ENCODE results near the gene H2AZ2.

H2AZ2 gene

DNA sequence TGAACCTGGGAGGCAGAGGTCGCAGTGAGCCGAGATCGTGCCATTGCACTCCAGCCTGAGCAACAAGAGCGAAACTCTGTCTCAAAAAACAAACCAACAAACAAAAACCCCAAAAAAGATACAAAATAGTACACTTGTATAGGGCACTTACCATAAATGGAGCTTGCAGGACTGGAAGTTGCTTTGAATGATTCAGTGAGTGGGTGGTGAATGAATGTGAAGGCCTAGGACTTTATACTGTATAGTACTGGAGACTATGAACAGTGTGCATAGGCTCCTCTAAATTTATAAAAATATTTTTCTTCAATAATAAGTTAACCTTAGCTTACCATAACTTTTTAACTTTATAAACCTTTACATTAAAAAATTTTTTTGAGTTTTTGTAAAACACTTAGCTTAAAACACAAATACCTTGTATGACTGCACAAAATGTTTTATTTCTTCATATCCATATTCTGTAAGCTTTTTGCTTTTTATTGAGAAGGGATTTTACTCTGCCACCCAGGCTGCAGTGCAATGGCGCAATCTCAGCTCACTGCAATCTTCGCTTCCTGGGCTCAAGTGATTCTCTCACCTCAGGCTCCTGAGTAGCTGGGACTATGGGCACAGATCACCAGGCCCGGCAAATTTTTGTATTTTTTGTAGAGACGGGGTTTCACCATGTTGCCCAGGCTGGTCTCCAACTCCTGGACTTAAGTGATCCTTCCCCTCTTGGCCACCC, 6.9 kb upstream of the H2AZ2 start:
- peaks cover 0 to 8% (median 4%) of the 10 kb centered on the region in 4 experiments for H3K4me1 ChIP-seq (ENCODE audit: control extremely low read depth in 1 of 4, control insufficient read depth in 4 of 4, insufficient read depth in 4 of 4, low read length in 3 of 4)
- no peaks in the 10 kb centered on the region for H3K36me3 ChIP-seq (ENCODE audit: control insufficient read depth in 4 of 4, insufficient read depth in 4 of 4, low read length in 3 of 4)
- H3K27ac ChIP-seq (ENCODE audit: insufficient read depth in 1 of 2, low read depth in 1 of 2, low read length in 2 of 2, poor library complexity in 1 of 2, severe bottlenecking in 2 of 2) = no peak overlapping the region
- ChIA-PET CTCF (interaction anchor here (0.9 to 6.7 kb wide), 12 partner anchors 10 to 78 kb away, joined by 3 to 36 read pairs (median 5); no protein-coding TSS in a partner anchor), POLR2A (no interaction called here)
- no peaks in the 10 kb centered on the region for H3K27me3 ChIP-seq (replicated peaks in 2 of 5; ENCODE audit: control insufficient read depth in 4 of 5, insufficient read depth in 5 of 5, low read length in 4 of 5)
- DNase-seq = no peak
- 96% methylated on average over 4 of the region's 8 CpGs for WGBS (ENCODE audit: insufficient coverage)
- H3K9me3 ChIP-seq (ENCODE audit: control extremely low read depth in 1 of 5, control insufficient read depth in 4 of 5, insufficient read depth in 2 of 5, low read depth in 1 of 5, low read length in 4 of 5) = no peaks in the 10 kb centered on the region
- H3K4me3 ChIP-seq (ENCODE audit: control insufficient read depth in 1 of 7, extremely low read depth in 1 of 7, insufficient read depth in 4 of 7, low read depth in 2 of 7, low read length in 6 of 7) = no peak overlapping the region

DNA sequence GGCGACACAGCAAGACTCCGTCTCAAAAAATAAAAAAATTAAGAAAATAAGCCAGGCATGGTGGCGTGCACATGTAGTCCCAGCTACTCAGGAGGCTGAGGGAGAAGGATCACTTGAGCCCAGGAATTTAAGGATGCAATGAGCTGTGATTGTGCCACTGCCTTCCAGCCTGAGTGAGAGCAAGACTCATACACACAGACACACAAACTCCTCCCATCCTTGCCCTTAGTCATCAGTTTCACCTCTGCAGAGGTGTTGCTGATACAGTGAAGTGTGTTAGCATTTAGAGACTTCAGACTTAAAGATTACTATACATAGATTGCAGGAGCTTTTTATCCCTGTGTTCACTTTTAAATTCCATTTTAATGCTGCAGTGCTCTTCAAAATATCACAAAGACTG, 5.5 kb upstream of the H2AZ2 start:
- 100% methylated on average over 3 of the region's 3 CpGs for WGBS (ENCODE audit: insufficient coverage)
- peaks cover 0 to 17% (median 12%) of the 10 kb centered on the region in 4 experiments for H3K4me1 ChIP-seq (ENCODE audit: control extremely low read depth in 1 of 4, control insufficient read depth in 4 of 4, insufficient read depth in 4 of 4, low read length in 3 of 4)
- no peaks in the 10 kb centered on the region for H3K9me3 ChIP-seq (ENCODE audit: control extremely low read depth in 1 of 5, control insufficient read depth in 4 of 5, insufficient read depth in 2 of 5, low read depth in 1 of 5, low read length in 4 of 5)
- ChIA-PET POLR2A (no interaction called here), CTCF (interaction anchor here (0.6 to 6.7 kb wide), 4 partner anchors 12 to 253 kb away, joined by 3 to 36 read pairs (median 5); no protein-coding TSS in a partner anchor)
- no peaks in the 10 kb centered on the region for H3K36me3 ChIP-seq (ENCODE audit: control insufficient read depth in 4 of 4, insufficient read depth in 4 of 4, low read length in 3 of 4)
- no peak overlapping the region for H3K4me3 ChIP-seq (ENCODE audit: control insufficient read depth in 1 of 7, extremely low read depth in 1 of 7, insufficient read depth in 4 of 7, low read depth in 2 of 7, low read length in 6 of 7)
- H3K27me3 ChIP-seq (replicated peaks in 2 of 5; ENCODE audit: control insufficient read depth in 4 of 5, insufficient read depth in 5 of 5, low read length in 4 of 5) = no peaks in the 10 kb centered on the region
- no peak overlapping the region for H3K27ac ChIP-seq (ENCODE audit: insufficient read depth in 1 of 2, low read depth in 1 of 2, low read length in 2 of 2, poor library complexity in 1 of 2, severe bottlenecking in 2 of 2)
- no peak for DNase-seq

DNA sequence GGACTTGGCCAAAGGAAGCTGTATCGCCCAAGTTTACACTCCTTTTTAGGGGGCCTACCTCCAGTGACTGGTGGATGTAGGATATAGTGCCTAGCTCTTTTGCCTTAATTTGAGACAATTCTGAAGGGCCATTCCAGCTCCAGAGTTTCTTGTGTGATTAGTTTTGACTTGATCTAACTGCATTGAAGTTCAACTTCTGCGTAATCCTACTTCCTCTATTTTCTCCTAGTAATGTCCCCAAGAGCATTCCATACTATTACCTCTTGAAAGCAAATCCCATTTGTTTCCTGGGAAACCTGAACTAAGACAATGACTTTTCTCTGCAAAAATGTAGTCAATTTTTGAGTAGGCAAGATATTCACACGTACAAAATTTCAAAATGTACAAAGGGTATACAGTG, 4.7 kb upstream of the H2AZ2 start:
- WGBS (ENCODE audit: insufficient coverage) = 100% methylated on average over 1 of the region's 3 CpGs
- Histone ChIP-seq H3K4me1 (ENCODE audit: control extremely low read depth in 1 of 4, control insufficient read depth in 4 of 4, insufficient read depth in 4 of 4, low read length in 3 of 4) (peaks cover 0 to 17% (median 12%) of the 10 kb centered on the region in 4 experiments), H3K9me3 (ENCODE audit: control extremely low read depth in 1 of 5, control insufficient read depth in 4 of 5, insufficient read depth in 2 of 5, low read depth in 1 of 5, low read length in 4 of 5) (no peaks in the 10 kb centered on the region), H3K4me3 (ENCODE audit: control insufficient read depth in 1 of 7, extremely low read depth in 1 of 7, insufficient read depth in 4 of 7, low read depth in 2 of 7, low read length in 6 of 7) (no peak overlapping the region), H3K36me3 (ENCODE audit: control insufficient read depth in 4 of 4, insufficient read depth in 4 of 4, low read length in 3 of 4) (no peaks in the 10 kb centered on the region), H3K27ac (ENCODE audit: insufficient read depth in 1 of 2, low read depth in 1 of 2, low read length in 2 of 2, poor library complexity in 1 of 2, severe bottlenecking in 2 of 2) (no peak overlapping the region), H3K27me3 (replicated peaks in 2 of 5; ENCODE audit: control insufficient read depth in 4 of 5, insufficient read depth in 5 of 5, low read length in 4 of 5) (no peaks in the 10 kb centered on the region)
- POLR2A ChIA-PET = no interaction called here
- no peak for DNase-seq
- CTCF ChIA-PET = interaction anchor here (1.0 to 6.7 kb wide), 6 partner anchors 13 to 283 kb away, joined by 3 to 36 read pairs (median 4); no protein-coding TSS in a partner anchor

DNA sequence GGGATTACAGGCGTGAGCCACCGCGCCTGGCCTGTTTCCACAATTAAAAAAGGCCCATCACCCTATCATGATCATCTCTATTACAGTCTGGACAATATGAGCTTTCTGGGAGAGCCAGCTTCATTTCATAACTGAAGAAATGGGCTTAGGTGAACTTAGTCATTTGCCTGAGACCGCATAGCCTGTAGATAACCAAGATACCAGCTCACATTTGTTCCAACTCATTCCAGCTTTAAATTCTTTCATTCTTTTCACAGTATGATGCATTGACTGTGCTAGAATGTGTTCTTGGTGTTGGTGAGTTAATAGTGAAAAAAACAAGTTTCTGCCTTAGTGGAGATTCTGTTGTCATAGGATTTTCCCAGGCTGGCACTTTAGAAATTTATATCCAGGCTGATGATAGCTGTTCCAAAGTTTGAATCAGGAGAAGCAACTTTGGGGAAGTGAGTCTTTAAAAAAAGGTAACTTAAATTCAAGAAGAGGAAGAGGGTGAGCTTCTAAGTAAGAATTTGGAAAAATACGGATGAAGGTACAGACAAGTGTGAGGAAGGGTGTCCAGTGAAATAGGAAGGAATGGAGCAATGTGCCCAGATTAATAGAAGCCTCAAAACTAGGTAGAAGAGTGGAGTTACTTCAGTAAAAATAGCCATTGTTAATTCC, 2.1 kb upstream of the H2AZ2 start:
- WGBS (ENCODE audit: insufficient coverage) = 86% methylated on average over 2 of the region's 5 CpGs

DNA sequence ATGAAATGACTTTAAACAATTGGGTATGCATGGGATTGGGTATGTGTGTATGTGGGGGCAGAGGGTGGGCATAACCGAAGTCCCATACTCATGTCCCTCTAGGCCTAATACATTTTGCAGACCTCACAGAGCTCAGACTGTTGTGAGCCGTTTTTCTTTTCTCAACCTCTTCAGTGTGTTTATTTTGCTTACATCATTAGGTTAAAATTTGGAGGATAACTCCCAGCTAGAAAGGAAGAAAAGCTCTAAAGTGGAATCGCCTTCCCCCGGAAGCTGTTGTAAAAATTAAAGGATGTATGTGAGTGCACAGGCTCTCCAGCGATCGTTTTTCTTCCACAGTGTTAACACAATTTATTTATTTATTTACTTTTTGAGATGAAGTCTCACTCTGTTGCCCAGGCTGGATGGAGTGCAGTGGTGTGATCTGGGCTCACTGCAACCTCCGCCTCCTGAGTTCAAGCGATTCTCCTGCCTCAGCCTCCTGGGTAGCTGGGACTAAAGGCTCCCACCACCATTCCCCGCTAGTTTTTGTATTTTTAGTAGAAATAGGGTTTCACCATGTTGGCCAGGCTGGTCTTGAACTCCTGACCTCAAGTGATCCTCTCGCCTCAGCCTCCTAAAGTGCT, 1.5 kb upstream of the H2AZ2 start:
- no peaks in the 10 kb centered on the region for H3K27me3 ChIP-seq (replicated peaks in 2 of 5; ENCODE audit: control insufficient read depth in 4 of 5, insufficient read depth in 5 of 5, low read length in 4 of 5)
- H3K27ac ChIP-seq (ENCODE audit: insufficient read depth in 1 of 2, low read depth in 1 of 2, low read length in 2 of 2, poor library complexity in 1 of 2, severe bottlenecking in 2 of 2) = peak overlapping the region in 1 of 2 experiments; percentile 97
- H3K36me3 ChIP-seq (ENCODE audit: control insufficient read depth in 4 of 4, insufficient read depth in 4 of 4, low read length in 3 of 4) = peaks cover 0 to 3% (median 0%) of the 10 kb centered on the region in 4 experiments
- H3K4me3 ChIP-seq (ENCODE audit: control insufficient read depth in 1 of 7, extremely low read depth in 1 of 7, insufficient read depth in 4 of 7, low read depth in 2 of 7, low read length in 6 of 7) = peak overlapping the region in 4 of 7 experiments; percentile 66 to 92 (median 87)
- DNase-seq = no peak
- H3K9me3 ChIP-seq (ENCODE audit: control extremely low read depth in 1 of 5, control insufficient read depth in 4 of 5, insufficient read depth in 2 of 5, low read depth in 1 of 5, low read length in 4 of 5) = no peaks in the 10 kb centered on the region
- POLR2A ChIA-PET = interaction anchor here (2.2 to 4.3 kb wide), 2 partner anchors 36 to 178 kb away, joined by 7 to 22 read pairs; partner anchors contain the start of gene PURB
- WGBS (ENCODE audit: insufficient coverage) = 70% methylated on average over 3 of the region's 10 CpGs
- CTCF ChIA-PET = interaction anchor here (0.9 to 2.9 kb wide), 8 partner anchors 8 to 287 kb away, joined by 3 to 11 read pairs (median 6); no protein-coding TSS in a partner anchor
- peaks cover 7 to 36% (median 22%) of the 10 kb centered on the region in 4 experiments for H3K4me1 ChIP-seq (ENCODE audit: control extremely low read depth in 1 of 4, control insufficient read depth in 4 of 4, insufficient read depth in 4 of 4, low read length in 3 of 4)

More for the DNA sequence above, 2.1 kb upstream of the H2AZ2 start:
- H3K4me1 ChIP-seq (ENCODE audit: control extremely low read depth in 1 of 4, control insufficient read depth in 4 of 4, insufficient read depth in 4 of 4, low read length in 3 of 4) = peaks cover 7 to 30% (median 19%) of the 10 kb centered on the region in 4 experiments
- H3K9me3 ChIP-seq (ENCODE audit: control extremely low read depth in 1 of 5, control insufficient read depth in 4 of 5, insufficient read depth in 2 of 5, low read depth in 1 of 5, low read length in 4 of 5) = no peaks in the 10 kb centered on the region
- no peaks in the 10 kb centered on the region for H3K27me3 ChIP-seq (replicated peaks in 2 of 5; ENCODE audit: control insufficient read depth in 4 of 5, insufficient read depth in 5 of 5, low read length in 4 of 5)
- no peak overlapping the region for H3K27ac ChIP-seq (ENCODE audit: insufficient read depth in 1 of 2, low read depth in 1 of 2, low read length in 2 of 2, poor library complexity in 1 of 2, severe bottlenecking in 2 of 2)
- no peak for DNase-seq
- H3K36me3 ChIP-seq (ENCODE audit: control insufficient read depth in 4 of 4, insufficient read depth in 4 of 4, low read length in 3 of 4) = no peaks in the 10 kb centered on the region
- no peak overlapping the region for H3K4me3 ChIP-seq (ENCODE audit: control insufficient read depth in 1 of 7, extremely low read depth in 1 of 7, insufficient read depth in 4 of 7, low read depth in 2 of 7, low read length in 6 of 7)
- ChIA-PET CTCF (interaction anchor here (0.8 to 2.9 kb wide), 7 partner anchors 9 to 286 kb away, joined by 3 to 11 read pairs (median 3); no protein-coding TSS in a partner anchor), POLR2A (interaction anchor here (4.3 kb wide), 1 partner anchor 35 kb away, joined by 22 read pairs; the partner anchor contains the start of gene PURB)

DNA sequence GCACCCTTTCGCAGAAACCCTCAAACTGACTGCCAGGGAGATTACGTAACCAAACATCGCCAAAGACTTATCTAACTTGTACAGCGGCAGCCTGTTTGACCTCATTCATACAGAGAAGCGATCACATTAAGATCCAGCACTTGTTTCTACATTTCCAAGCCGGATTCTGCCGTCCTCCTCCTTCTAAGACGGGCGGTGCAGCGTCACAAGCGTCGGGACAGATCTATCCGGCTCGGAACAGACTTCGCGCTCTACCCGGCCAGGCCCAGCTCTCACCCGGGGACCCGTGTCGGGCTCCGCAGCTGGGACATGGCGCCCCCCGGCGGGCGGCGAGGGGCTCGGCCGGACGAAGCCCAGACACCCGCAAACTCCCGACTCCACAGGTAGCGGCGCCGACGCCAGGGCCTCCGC, 373 bp downstream of the H2AZ2 start:
- ChIA-PET CTCF (interaction anchor here (1.0 to 2.2 kb wide), 6 partner anchors 9 to 55 kb away, joined by 3 to 11 read pairs (median 4); partner anchors contain the start of gene PURB), POLR2A (interaction anchor here (1.3 to 4.3 kb wide), 5 partner anchors 38 to 265 kb away, joined by 3 to 22 read pairs (median 7); partner anchors contain the start of genes OGDH, PPIA, PURB and TMED4)
- H3K4me3 ChIP-seq (ENCODE audit: control insufficient read depth in 1 of 7, extremely low read depth in 1 of 7, insufficient read depth in 4 of 7, low read depth in 2 of 7, low read length in 6 of 7) = peak overlapping the region; percentile 72 to 98 (median 87)
- WGBS (ENCODE audit: insufficient coverage) = 1% methylated on average over 30 of the region's 36 CpGs
- peaks cover 2 to 4% (median 3%) of the 10 kb centered on the region in 4 experiments for H3K36me3 ChIP-seq (ENCODE audit: control insufficient read depth in 4 of 4, insufficient read depth in 4 of 4, low read length in 3 of 4)
- H3K4me1 ChIP-seq (ENCODE audit: control extremely low read depth in 1 of 4, control insufficient read depth in 4 of 4, insufficient read depth in 4 of 4, low read length in 3 of 4) = peaks cover 7 to 40% (median 25%) of the 10 kb centered on the region in 4 experiments
- H3K9me3 ChIP-seq (ENCODE audit: control extremely low read depth in 1 of 5, control insufficient read depth in 4 of 5, insufficient read depth in 2 of 5, low read depth in 1 of 5, low read length in 4 of 5) = no peaks in the 10 kb centered on the region
- peak overlapping the region; percentile 93 to 97 for H3K27ac ChIP-seq (ENCODE audit: insufficient read depth in 1 of 2, low read depth in 1 of 2, low read length in 2 of 2, poor library complexity in 1 of 2, severe bottlenecking in 2 of 2)
- peak; percentile 90 to 96 (median 94) for DNase-seq
- no peaks in the 10 kb centered on the region for H3K27me3 ChIP-seq (replicated peaks in 2 of 5; ENCODE audit: control insufficient read depth in 4 of 5, insufficient read depth in 5 of 5, low read length in 4 of 5)

All from common myeloid progenitor, CD34-positive (primary cell).